Activated CD8-positive, alpha-beta T cell treated with anti-CD3 and anti-CD28 coated beads for 36 hours (primary cell): ENCODE data around the gene GPATCH1. TPM values are rescaled to one million over a fixed set of nuclear protein-coding genes. Genes with fewer than 3 reads are reported as not detected.

ENCODE experiments used
- ATAC-seq: fragments of 200-7000 bp; cut with Tn5 transposase; one replicate; pipeline ENCODE4 v1.10.0; 2021; ENCODE audit warnings: mild to moderate bottlenecking, moderate library complexity
- CTCF ChIA-PET: fragments of 350-600 bp; sonication (Branson Sonifier 250); formaldehyde crosslinking; loops from one replicate; lab custom pipeline; 2021; ENCODE audit warnings: antibody characterized with exemption; lab: Charles Lee
- POLR2A ChIA-PET: fragments of 350-600 bp; sonication (Branson Sonifier 250); formaldehyde crosslinking; loops from one replicate; lab custom pipeline; 2021; ENCODE audit warnings: antibody characterized with exemption; lab: Charles Lee
- DNase-seq: peaks from one replicate; pipeline ENCODE4 v3.0.0-alpha.2; 2020
- H3K27ac Mint-ChIP-seq: one replicate; pipeline ENCODE4 v1.8.0; 2021; ENCODE audit warnings: mild to moderate bottlenecking, mixed read lengths
- H3K27me3 Mint-ChIP-seq: one replicate; pipeline ENCODE4 v1.8.0; 2021; ENCODE audit warnings: mixed read lengths
- H3K36me3 Mint-ChIP-seq: one replicate; pipeline ENCODE4 v1.8.0; 2021; ENCODE audit warnings: low read depth, mixed read lengths
- H3K4me1 Mint-ChIP-seq: one replicate; pipeline ENCODE4 v1.8.0; 2021; ENCODE audit warnings: low read depth, mixed read lengths
- H3K4me3 Mint-ChIP-seq: one replicate; pipeline ENCODE4 v1.8.0; 2021; ENCODE audit warnings: mild to moderate bottlenecking, moderate library complexity, mixed read lengths
- H3K9me3 Mint-ChIP-seq: one replicate; pipeline ENCODE4 v1.8.0; 2021; ENCODE audit warnings: mixed read lengths
- intact Hi-C: fragments of 100-400 bp; cut with micrococcal nuclease; formaldehyde crosslinking; loops from one replicate; pipeline ENCODE4 v1.10.0; 2022
- total RNA-seq, 2 experiments: library from RNA; stranded (reverse); gene quantifications; one replicate each; pipeline ENCODE4 v1.2.3, GENCODE V29; 2021
- TF ChIP-seq, protein P1 (sequence below): fragments of 200-600 bp; IDR thresholded peaks from one replicate; pipeline ENCODE4 v1.8.0; 2022; ENCODE audit warnings: antibody characterized with exemption, mild to moderate bottlenecking

Gene GPATCH1
- total RNA-seq, 2 experiments from 2014 or later = 8.7 to 9.6 TPM

DNA sequence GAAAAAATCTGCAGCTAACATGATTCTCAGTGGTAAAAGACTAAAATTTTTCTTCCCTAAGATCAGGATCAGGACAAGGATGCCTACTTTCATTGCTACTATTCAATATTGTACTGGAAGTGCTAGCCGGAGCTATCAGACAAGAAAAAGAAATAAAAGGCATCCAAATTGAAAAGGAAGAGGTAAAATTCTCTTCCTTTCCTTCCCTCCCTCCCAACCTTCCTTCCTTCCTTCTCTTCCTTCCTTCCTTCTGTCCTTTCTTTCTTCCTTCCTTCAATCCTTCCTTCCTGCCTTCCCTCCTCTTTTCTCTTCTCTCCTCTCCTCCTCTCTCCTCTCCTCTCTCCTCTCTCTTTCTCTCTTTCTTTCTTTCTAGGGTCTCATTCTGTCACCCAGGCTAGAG is 86.5 kb downstream of the GPATCH1 start:
- H3K9me3 Mint-ChIP-seq = peaks cover 2% of the 10 kb centered on the region

DNA sequence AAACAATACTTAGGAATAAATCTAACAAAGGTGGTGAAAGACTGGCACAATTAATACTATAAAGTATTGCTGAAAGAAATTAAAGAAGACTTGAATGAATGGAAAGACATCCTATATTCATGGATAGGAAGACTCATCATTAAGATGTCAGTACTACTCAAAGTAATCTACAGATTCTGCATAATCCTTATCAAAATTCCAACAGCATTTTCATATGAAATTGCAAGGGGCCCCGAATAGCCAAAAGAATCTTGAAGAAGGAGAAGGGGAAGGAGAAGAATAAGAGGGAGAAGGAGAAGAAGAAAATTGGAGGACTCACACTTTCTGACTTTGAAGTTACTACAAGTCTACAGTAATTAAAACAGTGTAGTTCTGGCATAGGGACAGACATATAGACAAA is 87.5 kb downstream of the GPATCH1 start:
- no peaks in the 10 kb centered on the region for H3K27me3 Mint-ChIP-seq
- TF ChIP-seq, protein P1, sequence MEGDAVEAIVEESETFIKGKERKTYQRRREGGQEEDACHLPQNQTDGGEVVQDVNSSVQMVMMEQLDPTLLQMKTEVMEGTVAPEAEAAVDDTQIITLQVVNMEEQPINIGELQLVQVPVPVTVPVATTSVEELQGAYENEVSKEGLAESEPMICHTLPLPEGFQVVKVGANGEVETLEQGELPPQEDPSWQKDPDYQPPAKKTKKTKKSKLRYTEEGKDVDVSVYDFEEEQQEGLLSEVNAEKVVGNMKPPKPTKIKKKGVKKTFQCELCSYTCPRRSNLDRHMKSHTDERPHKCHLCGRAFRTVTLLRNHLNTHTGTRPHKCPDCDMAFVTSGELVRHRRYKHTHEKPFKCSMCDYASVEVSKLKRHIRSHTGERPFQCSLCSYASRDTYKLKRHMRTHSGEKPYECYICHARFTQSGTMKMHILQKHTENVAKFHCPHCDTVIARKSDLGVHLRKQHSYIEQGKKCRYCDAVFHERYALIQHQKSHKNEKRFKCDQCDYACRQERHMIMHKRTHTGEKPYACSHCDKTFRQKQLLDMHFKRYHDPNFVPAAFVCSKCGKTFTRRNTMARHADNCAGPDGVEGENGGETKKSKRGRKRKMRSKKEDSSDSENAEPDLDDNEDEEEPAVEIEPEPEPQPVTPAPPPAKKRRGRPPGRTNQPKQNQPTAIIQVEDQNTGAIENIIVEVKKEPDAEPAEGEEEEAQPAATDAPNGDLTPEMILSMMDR = no peak
- H3K4me1 Mint-ChIP-seq = peaks cover 5% of the 10 kb centered on the region
- no peak overlapping the region for H3K4me3 Mint-ChIP-seq
- intact Hi-C loops = no loop called here
- POLR2A ChIA-PET = interaction anchor here (0.6 kb wide), 1 partner anchor 205 kb away, joined by 3 read pairs; no protein-coding TSS in a partner anchor
- ATAC-seq (no peak), DNase-seq (no peak)
- CTCF ChIA-PET = interaction anchor here (1.9 kb wide), 1 partner anchor 16 kb away, joined by 7 read pairs; no protein-coding TSS in a partner anchor
- peaks cover 2% of the 10 kb centered on the region for H3K9me3 Mint-ChIP-seq
- peaks cover 5% of the 10 kb centered on the region for H3K36me3 Mint-ChIP-seq
- H3K27ac Mint-ChIP-seq = no peak overlapping the region

More for the DNA sequence above, 86.5 kb downstream of the GPATCH1 start:
- TF ChIP-seq, protein P1 = no peak
- peaks cover 1% of the 10 kb centered on the region for H3K4me1 Mint-ChIP-seq
- H3K27ac Mint-ChIP-seq = no peak overlapping the region
- no peak for ATAC-seq
- H3K4me3 Mint-ChIP-seq = no peak overlapping the region
- CTCF ChIA-PET = interaction anchor here (1.4 to 2.2 kb wide), 2 partner anchors 17 to 23 kb away, joined by 5 to 7 read pairs; no protein-coding TSS in a partner anchor
- H3K27me3 Mint-ChIP-seq = no peaks in the 10 kb centered on the region
- POLR2A ChIA-PET = no interaction called here
- intact Hi-C loops = no loop called here
- DNase-seq = no peak
- H3K36me3 Mint-ChIP-seq = peaks cover 4% of the 10 kb centered on the region

DNA sequence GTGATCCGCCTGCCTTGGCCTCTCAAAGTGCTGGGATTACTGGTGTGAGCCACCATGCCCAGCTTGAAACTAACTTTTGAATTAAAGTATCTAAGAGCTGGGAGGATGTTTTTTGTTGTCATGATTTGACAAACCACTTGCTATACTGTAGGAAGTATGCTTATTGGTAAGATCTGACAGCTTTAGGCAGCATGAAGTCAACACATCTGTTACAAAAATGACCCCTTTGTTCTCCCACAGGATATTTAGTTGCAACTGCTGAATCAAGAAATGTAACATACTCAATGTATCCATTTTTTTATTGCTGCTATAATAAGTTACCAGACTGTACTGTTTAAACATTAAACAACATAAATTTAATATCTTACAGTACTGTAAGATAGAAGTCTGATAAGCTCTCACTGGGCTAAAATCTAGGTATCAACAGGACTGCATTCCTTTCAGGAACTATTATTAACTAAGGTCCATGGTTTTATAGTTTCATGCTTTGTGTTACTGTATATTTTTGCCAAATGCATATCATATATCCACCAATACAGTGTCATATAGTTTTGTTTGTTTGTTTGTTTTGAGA is 90.3 kb downstream of the GPATCH1 start:
- H3K27me3 Mint-ChIP-seq = no peaks in the 10 kb centered on the region
- peaks cover 20% of the 10 kb centered on the region for H3K4me1 Mint-ChIP-seq
- ChIA-PET POLR2A (interaction anchor here (1.1 kb wide), 1 partner anchor 10 kb away, joined by 4 read pairs; no protein-coding TSS in a partner anchor), CTCF (interaction anchor here (1.2 to 2.1 kb wide), 2 partner anchors 13 to 27 kb away, joined by 3 to 11 read pairs; no protein-coding TSS in a partner anchor)
- no peak overlapping the region for H3K4me3 Mint-ChIP-seq
- intact Hi-C loops = no loop called here
- no peak overlapping the region for H3K27ac Mint-ChIP-seq
- TF ChIP-seq, protein P1 = no peak
- ATAC-seq (no peak), DNase-seq (no peak)
- peaks cover 5% of the 10 kb centered on the region for H3K36me3 Mint-ChIP-seq
- peaks cover 2% of the 10 kb centered on the region for H3K9me3 Mint-ChIP-seq

DNA sequence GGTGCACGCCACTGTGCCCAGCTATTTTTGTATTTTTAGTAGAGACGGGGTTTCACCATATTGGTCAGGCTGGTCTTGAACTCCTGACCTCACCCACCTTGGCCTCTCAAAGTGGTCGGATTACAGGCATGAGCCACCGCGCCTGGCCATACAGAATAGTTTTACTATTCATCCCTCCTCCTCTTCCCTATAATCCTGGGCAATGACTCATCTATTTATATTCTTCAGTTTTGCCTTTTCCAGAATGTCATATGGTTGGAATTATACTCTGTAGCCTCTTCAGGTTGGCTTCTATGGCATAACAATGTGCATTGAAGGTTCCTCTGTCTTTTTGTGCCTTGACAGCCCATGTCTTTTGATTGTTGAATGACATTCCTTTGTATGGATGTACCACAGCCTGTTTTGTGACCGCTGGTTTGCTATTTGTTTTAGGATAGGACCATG is 91.0 kb downstream of the GPATCH1 start:
- Mint-ChIP-seq H3K4me3 (no peak overlapping the region), H3K27me3 (peaks cover 2% of the 10 kb centered on the region), H3K9me3 (peaks cover 2% of the 10 kb centered on the region), H3K36me3 (peaks cover 8% of the 10 kb centered on the region), H3K27ac (no peak overlapping the region), H3K4me1 (peaks cover 22% of the 10 kb centered on the region)
- intact Hi-C loops = no loop called here
- ChIA-PET CTCF (interaction anchor here (2.1 to 4.7 kb wide), 4 partner anchors 12 to 27 kb away, joined by 7 to 28 read pairs (median 10); no protein-coding TSS in a partner anchor), POLR2A (no interaction called here)
- TF ChIP-seq, protein P1 = no peak
- ATAC-seq = no peak
- DNase-seq = no peak

DNA sequence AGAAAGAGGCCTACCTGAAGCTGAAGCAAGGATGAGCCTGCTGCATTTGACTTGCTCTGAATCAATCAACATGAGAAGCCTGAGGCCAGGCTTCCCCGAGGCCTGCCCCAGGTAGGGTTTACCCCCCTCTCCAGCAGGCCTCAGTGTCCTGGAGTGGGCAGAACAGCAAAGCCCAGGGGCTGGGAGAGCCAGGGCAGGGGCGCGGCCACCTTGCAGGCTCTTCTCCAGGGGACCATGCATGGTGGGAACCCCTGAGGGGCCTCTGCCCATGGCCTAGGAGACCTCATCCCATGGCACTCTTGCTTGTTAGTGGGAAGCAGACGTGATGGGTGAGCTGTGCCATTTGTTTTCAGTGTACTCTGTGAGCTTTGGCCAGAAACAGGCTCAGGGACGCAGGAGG is 93.2 kb downstream of the GPATCH1 start:
- intact Hi-C loops = no loop called here
- H3K36me3 Mint-ChIP-seq = peaks cover 6% of the 10 kb centered on the region
- peaks cover 31% of the 10 kb centered on the region for H3K4me1 Mint-ChIP-seq
- H3K9me3 Mint-ChIP-seq = no peaks in the 10 kb centered on the region
- CTCF ChIA-PET = interaction anchor here (2.2 to 4.7 kb wide), 3 partner anchors 10 to 30 kb away, joined by 7 to 28 read pairs (median 9); no protein-coding TSS in a partner anchor
- H3K27ac Mint-ChIP-seq = no peak overlapping the region
- no peak overlapping the region for H3K4me3 Mint-ChIP-seq
- TF ChIP-seq, protein P1 = no peak
- peaks cover 2% of the 10 kb centered on the region for H3K27me3 Mint-ChIP-seq
- ATAC-seq (no peak), DNase-seq (no peak)
- POLR2A ChIA-PET = interaction anchor here (5.5 kb wide), 1 partner anchor 14 kb away, joined by 52 read pairs; no protein-coding TSS in a partner anchor
